HG02884 (cell line): Measurements from ENCODE around the gene LST1.
A peak's percentile ranks its signal among the peaks of the same experiment; 100 is the strongest.

Source experiments
- ATAC-seq: cut with Tn5 transposase; IDR thresholded peaks from one replicate; pipeline ENCODE4 v1.9.1; 2021; ENCODE audit warnings: mild to moderate bottlenecking, moderate library complexity; ENCODE audit not compliant: unreplicated experiment

LST1 gene

GRCh38 chr6:31559958-31560696 lies 25.9 kb upstream of the LST1 start:
- peak; percentile 58 for ATAC-seq

- no peak for ATAC-seq
Observed at GRCh38 chr6:31560697-31561058, 25.4 kb upstream of the LST1 start.

GRCh38 chr6:31567531-31568370 lies 18.3 kb upstream of the LST1 start:
- no peak for ATAC-seq

- peak; percentile 74 for ATAC-seq
Observed at GRCh38 chr6:31568537-31568961, 17.5 kb upstream of the LST1 start.

GRCh38 chr6:31569861-31570536 lies 16.1 kb upstream of the LST1 start:
- ATAC-seq, result no peak

GRCh38 chr6:31572041-31572911 lies 13.8 kb upstream of the LST1 start, which contains the start of gene LTA:
Gene LTA (plus strand): TSS chr6:31572289. CDS start chr6:31572743, 454 bp downstream.
- ATAC-seq, result no peak

GRCh38 chr6:31573239-31574105 lies 12.6 kb upstream of the LST1 start:
- ATAC-seq, result no peak

- ATAC-seq, result no peak
Observed at GRCh38 chr6:31574106-31575061, 11.7 kb upstream of the LST1 start.

GRCh38 chr6:31575335-31575901 lies 10.7 kb upstream of the LST1 start, which contains the start of gene TNF:
Gene TNF (plus strand): TSS chr6:31575565. CDS start chr6:31575742, 177 bp downstream.
- ATAC-seq, result no peak

GRCh38 chr6:31575952-31576685 lies 10.0 kb upstream of the LST1 start:
- no peak for ATAC-seq

- ATAC-seq, result no peak
Observed at GRCh38 chr6:31576897-31577578, 9.0 kb upstream of the LST1 start.

GRCh38 chr6:31577579-31577966 lies 8.5 kb upstream of the LST1 start:
- ATAC-seq, result no peak

- ATAC-seq, result no peak
Observed at GRCh38 chr6:31578184-31579118, 7.6 kb upstream of the LST1 start.

GRCh38 chr6:31579119-31579505 lies 7.0 kb upstream of the LST1 start:
- no peak for ATAC-seq

GRCh38 chr6:31579546-31580437 lies 6.3 kb upstream of the LST1 start:
- no peak for ATAC-seq
